Hematopoietic multipotent progenitor cell (in vitro differentiated cells): ENCODE results near the gene CAMK1D. TPM values are rescaled to one million over a fixed set of nuclear protein-coding genes. Genes with fewer than 3 reads are reported as not detected.

Source experiments
- DNase-seq, 3 donors: peaks; one replicate each; pipeline ENCODE4 v3.0.0-alpha.2; 2011 to 2015; ENCODE audit warnings: low read depth in 2 of 3, low spot score in 2 of 3
- total RNA-seq: library from RNA; depleted of rRNA; stranded (reverse); fragments of >200 nt; gene quantifications from one replicate; pipeline ENCODE4 v1.2.3, GENCODE V29; 2012

CAMK1D gene
- total RNA-seq, 1 donor: 25.6 TPM

DNA sequence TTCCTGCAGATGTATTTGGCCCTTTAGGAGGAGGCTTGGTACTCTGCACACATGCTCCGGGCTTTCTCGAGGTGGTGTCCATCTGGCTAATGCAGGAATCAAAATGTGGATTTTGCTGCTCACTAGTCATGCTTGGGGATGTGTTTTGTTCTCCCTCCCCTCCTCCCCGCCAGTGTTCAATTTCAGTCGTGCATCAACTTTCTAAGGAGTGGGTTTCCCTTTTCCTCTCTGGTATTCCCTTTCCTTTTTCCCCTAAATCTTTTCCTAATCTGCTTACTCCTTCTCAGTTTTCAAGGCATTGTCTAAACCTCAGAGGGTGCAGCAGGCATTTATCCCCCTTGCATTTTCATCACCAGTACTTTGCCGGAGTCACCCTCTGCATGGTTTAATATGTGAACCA, 450.4 kb downstream of the CAMK1D start:
- no peak for DNase-seq

DNA sequence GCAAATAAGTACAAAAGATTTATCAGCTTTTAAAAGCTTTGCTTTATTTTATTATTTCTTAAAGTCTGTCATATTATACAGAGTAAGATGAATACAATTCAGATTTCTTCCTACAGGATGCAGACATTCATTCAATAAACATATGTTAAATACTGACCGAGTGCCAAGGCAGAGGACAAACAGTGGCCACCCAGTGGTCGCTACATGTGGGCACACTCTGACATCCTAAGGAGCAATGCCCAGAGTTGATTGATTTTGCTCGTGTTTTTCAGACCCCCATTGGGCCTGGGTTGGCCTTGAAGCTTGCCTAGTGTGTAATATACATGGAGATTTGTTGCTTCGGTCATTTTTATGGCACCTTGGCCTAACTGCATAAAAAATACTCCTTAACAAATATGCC, 451.0 kb downstream of the CAMK1D start:
- no peak for DNase-seq

DNA sequence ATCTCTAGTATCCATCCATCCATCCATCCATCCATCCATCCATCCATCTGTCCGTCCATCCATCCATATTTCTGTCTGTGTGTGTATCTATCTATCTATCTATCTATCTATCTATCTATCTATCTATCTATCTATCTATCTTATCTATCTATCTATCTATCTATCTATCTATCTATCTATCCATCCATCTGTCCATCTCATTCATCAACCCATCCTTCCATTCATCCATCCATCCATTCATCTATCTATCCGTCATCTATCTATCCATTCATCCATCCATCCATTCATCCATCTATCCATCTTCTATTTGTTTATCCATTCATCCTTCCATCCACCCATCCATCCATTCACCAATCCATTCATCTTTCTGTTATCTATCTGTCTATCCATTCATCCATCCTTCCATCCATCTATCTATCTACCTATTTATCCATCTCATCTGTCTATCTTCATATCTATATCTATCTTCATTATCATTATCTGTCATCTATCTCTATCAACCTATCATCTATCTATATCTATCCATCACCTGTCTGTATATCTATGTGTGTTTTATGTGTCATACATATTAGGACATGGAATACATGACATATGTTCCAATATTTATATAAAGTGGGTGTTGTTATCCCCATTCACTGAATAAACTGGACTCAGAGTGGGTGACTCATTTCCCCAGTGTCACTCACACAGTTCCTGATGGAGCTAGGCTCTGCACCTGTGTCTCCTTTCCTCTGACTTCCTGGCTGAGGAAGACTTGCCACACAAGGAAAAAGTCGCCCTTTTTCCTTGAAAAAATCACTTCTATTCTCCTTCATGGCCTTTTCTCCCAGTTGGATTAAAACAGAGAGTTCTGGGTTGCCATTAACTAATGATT, 452.1 kb downstream of the CAMK1D start:
- DNase-seq: no peak

DNA sequence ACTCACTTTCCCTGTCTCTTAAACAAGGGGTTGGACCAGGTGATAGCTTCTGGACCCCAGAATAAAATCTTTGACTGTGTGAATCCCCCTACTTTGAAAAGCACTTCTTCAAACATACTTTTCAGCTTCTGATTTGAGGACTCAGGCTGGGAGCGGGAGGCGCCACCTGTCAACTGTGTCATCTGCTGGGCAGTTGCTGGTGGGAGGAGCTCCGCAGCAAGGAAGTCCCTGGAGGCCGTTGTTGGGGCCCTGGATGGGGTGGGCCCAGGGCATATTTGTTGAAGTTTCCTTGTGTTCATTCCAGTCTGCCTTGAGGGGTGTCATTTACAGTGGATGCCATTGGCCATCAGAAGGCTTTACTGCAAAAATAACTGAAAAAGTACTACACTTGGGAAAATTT, 454.4 kb downstream of the CAMK1D start:
- no peak for DNase-seq

DNA sequence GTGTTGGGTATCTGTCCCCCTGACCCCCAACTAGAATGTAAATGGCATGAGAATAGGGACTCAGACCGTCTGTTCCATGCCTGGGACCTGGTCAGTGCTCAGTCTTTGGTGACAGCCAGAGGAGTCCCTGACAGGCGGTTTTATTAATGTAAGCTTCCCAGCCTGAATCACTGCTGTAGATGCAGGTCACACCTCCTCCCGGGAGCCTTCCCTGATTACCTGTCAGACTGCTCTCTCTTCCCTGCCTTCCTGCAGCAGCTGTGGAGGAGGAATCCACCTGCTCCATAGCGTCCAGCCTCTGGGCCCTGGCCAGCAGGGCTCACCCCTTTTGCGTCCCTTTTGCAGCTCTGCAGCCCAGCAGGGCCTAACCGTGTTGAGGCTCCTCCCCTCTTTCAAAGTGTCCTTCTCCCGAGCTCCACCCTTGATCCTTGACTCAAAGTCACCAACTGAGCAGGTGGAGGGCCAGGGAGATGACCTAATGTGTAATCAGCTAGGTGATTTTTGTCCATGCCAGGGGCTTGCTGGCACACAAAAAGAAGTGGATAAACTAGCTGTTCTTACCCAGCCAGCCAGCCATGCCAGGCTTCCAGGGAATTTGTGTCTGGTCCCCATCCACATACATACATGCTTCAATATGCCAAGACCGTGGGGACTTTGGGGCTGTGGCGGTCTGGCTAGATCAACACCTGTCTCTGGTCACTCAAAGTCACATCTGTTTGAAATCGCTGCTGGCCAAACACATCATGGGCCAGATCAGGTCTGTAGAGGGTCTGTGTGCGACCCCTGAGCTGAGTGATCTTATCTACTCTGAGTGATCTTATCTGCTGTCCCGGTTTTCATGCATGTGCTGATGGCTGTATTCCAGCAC, 457.1 kb downstream of the CAMK1D start:
- DNase-seq: no peak

DNA sequence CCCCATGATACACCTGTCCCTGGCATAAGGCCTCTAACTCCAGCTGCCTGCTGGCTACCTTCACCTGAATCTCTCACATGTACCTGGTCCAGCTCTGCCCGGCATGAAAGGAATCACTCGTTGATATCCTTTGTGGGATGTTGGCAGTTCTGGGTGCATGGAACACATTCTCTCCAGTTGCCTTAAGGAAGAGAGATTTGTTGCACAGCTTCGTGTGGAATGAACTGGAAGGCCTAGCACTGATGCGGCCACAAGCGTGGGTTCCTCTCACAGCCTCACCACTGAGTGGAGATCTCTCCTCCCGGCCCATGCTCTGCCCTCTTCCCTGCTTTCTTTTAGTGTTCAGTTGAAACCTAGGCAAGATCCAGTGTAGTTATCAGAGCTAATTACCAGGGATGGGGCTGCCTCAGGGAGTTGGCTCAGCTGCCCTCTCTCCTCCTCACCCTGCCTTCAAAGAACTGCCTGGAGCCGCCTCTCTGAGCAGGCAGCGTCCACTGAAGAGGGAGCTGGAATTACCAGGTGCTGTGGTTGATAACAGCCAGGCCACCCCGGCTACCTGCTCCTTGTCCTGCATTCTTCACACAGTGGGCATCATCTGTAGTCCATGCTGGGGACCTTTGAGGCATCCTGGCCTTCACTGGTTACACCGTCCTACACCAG, 457.9 kb downstream of the CAMK1D start:
- DNase-seq: no peak

DNA sequence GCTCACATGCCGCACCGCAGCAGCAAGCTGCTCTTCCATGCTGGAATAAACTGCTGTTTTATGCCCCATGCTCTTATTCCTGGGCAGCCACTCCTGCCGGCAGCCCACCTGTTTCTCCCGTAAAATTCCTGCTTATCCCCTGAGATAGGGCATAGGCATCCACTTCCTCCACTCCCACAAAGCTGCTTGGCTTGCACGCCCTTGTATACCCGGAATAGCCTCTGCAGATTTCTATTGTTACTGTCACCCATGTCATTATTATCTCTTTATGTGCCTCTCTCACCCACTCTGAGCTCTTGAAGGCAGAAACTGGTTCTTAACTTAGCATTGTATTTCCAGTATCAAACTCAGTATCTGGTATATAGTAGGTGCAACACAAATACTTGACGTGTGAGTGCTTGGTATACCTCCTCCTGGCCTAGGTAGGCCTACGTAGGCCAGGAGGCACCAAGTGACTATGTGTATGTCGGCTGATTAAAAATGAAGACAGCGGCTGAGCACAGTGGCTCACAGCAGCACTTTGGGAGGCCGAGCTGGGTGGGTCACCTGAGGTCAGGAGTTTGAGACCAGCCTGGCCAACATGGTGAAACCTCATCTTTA, 458.8 kb downstream of the CAMK1D start:
- no peak for DNase-seq

DNA sequence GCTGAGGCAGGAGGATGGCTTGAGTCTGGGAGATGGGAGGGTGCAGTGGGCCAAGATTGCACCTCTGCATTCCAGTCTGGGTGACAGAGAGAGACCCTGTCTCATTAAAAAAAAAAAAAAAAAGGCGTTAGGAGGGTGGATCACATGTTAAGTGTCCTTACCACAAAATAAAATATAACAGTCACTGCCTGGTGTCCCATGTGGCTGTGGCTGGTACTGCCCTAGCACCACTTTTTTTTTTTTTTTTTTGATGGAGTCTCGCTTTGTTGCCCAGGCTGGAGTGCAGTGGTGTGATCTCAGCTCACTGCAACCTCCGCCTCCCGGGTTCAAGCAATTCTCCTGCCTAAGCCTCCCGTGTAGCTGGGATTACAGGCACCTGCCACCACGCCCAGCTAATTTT, 460.7 kb downstream of the CAMK1D start:
- peak in 1 of 3 donors; percentile 22 for DNase-seq

DNA sequence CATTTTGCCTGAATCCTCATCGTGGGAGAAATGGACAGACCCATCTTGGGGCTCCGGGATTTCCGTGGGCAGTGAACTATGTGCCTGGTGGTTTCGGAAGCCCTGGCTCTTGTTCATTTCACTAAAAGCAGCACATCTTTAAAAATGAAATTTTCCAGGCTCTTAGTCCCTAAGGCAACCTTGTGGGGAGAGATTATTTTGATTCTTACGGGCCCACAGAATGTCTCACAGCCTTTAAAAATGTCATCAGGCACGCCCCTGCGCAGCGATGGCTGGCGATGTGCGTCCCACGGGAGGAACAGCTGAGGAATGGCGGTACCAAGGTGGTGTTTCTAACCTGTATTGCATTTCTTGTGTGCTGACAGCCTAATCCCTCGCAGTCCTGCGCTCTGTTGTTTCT, 462.5 kb downstream of the CAMK1D start:
- no peak for DNase-seq

DNA sequence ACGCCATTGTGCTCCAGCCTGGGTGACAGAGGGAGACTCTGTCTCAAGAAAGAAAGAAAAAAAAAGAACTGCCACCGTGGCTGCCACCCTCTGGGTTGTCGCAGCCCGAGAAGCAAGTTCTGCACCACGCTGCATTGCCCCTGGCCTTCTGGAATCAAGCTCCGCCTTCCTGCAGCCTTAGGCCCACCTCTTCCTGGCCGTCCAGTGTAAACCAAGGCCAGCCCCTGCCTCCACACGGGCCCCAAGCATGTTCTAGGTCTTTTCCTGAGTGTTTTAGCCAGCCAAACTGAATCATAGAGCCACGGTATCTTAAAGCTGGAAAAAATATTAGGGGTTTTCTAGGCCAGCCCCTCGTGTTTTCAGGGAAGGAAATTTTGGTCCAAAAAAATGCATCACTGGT, 463.2 kb downstream of the CAMK1D start:
- DNase-seq: no peak

DNA sequence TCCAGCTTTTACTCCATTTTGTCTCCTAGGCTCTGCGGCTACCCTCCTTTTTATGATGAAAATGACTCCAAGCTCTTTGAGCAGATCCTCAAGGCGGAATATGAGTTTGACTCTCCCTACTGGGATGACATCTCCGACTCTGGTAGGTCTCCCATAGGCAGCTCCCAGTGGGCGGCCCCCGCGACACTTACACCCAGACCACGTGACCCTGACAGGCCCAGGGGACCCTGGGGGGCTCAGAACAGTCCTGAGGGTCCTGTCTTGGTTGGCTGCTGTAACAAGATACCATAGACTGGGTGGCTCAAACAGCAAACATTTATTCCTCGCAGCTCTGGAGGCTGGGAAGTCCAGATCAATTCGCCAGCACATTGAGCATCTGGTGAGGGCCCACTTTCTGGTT, 464.8 kb downstream of the CAMK1D start:
- no peak for DNase-seq

DNA sequence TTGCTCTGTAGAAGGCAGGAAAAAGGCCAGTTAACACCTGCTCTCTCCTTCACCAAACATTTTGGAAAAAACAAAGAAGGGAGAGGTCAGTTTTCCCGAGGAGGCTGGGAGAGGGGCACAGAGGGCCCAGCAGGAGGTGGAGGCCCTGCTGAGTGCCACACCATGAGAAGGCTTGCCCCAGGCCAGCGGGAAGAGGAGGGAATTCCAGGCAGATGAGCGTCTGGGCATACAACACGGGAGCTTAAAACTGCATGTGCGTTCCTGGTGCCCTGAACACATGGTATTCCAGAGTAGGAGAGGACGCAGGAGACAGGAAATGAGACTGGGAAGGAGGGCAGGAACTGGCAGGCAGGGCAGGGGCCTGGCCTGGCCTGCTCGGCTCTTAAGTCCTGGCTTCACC, 469.7 kb downstream of the CAMK1D start:
- no peak for DNase-seq

DNA sequence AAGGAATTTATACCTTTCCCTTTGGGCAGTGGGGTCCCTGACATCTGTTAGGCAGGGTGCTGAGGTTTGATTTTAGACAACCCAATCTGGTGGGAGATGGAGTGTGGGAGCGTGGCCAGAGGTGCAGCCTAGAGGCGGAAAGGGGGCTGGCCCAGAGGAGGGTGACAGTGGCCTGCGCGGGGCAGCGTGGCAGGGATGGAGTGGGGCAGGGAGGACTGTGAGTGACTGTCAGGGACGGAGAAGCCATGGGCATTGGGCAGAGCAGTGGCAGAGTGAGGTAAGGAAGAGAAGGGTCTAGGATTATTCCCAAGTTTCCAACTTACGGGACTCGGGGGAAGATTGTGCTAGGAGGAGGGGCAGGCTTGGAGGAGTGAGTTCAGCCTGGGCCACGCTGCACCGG, 470.3 kb downstream of the CAMK1D start:
- DNase-seq: no peak

DNA sequence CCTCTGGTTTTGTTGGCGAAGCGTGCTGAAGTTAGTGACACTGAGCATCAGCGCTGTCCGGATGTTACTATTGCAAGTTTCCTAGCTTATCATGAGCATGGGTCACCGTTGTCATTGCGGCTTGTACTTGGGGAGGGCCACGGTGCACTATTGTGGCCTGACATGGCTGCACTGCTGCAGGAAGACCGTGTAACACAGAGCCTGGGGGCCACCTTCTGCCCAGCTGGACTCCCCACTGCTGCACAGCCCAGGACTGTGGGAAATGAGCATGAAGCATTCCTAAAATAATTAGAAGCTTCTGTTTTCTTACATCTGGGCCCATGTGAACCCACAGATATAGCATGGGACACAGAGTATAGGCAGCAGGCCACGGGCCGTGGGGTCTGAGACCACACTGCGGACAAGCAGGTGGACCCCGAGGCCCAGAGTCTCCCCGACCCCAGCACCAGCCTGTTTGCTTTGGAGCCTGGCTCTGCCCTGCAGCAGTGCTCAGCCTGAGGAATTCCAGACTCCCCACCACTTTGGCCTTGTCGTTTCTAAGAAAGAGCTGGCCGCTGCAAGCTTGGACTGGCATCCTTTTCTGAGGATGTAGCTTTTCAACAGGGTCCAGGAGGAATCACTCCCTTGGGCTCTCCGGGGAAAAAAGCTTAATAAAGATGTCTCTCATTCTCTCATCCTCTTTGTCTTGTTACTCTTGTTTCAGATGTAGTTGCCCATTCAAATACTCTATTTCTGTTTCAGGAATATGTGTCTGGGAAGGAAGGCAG, 473.0 kb downstream of the CAMK1D start:
- DNase-seq: no peak

DNA sequence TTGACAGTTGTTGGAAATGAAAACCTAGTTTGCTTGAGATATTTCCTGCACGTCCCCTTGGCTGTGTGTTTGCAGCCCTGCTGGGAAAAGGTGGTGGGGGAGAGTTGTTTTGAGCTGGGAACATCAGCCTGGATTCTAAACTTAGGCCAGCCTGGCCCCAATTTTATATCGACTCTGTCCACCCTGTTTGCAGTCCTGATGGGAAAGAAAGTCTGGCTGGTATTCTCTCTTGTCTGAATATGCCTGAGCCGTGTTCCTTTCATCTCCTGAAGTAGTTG, 473.5 kb downstream of the CAMK1D start:
- DNase-seq: no peak

DNA sequence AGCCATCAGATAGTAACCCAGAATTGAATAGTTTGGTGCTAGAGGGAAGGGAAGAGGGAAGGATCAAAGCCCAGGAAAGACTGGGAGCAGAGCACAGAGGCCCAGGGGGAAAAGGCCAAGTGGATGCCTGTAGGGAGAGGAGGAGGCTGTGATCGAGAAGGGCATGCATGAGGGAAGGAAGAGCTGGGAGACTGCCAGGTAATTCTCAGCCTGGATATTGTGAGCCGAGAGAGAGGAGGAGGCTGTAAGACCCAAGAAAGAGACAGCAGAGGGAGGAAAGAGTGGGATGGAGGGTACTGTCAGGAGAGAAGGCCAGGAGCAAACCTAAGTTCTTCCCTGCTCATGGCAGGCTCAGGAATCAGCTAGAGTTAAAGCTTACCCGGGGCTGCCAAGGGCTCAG, 474.0 kb downstream of the CAMK1D start:
- no peak for DNase-seq

DNA sequence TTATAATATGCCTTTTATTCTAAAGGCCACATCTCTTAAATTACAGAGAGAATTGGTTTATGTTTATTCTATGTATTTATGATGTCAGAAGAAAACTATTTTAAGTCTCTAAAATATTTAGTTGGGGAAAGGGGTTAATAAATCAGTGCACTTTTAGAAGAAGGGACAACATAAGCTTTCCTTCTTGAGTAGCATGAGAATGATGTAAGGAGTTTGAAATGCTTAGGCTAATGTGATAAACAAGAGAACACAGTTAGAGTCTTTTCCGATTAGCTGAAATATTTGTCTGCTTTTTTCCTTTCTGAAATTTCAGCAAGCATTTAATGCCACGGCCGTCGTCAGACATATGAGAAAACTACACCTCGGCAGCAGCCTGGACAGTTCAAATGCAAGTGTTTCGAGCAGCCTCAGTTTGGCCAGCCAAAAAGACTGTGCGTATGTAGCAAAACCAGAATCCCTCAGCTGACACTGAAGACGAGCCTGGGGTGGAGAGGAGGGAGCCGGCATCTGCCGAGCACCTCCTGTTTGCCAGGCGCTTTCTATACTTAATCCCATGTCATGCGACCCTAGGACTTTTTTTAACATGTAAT, 476.0 kb downstream of the CAMK1D start:
- DNase-seq: no peak

DNA sequence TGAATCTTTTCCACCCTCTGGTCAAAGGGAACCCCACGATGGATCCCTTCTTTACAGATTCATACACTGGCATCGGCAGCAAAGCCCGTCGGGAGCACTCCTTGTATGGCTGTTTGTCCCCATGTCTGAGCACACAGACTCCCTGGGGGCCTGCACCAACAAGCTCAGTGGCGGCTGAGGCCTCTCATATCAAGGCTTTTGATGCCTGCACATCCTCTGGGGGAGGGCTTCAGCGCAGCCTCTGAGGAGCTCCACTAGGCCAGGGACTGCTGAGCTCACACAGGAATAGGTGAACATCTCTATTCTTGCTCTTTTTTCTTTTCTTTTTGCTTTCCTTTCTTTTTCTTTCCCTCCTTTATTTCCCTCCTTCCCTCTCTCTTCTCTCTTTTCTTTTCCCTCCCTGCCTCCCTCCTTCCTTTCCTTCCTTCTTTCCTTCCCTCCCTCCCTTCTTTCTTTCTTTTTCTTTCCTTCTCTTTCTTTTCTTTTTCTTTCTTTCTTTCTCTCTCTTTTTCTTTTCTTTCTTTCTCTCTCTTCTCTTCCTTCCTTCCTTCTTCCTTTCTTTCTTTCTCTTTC, 477.5 kb downstream of the CAMK1D start:
- DNase-seq: no peak

DNA sequence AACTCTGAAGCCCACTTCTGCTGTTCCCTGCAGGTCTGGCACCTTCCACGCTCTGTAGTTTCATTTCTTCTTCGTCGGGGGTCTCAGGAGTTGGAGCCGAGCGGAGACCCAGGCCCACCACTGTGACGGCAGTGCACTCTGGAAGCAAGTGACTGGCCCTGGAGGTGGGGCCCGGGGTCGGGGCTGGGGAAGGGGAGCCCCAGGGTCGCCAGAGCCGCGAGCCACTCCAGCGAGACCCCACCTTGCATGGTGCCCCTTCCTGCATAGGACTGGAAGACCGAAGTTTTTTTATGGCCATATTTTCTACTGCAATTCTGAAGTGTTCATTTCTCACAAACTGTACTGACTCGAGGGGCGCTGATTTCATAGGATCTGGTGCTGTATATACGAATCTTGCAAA, 479.4 kb downstream of the CAMK1D start:
- DNase-seq: no peak
